GM12878 (cell line): ENCODE measurements around the gene PTPN2. TPM values are rescaled to one million over a fixed set of nuclear protein-coding genes. Genes with fewer than 3 reads are reported as not detected.

Source experiments
- BACH1 ChIP-seq: fragments of 450-650 bp; IDR thresholded peaks from 2 replicates; pipeline ENCODE4 v1.6.1; 2017; ENCODE audit warnings: mild to moderate bottlenecking, borderline replicate concordance
- CHD2 ChIP-seq: IDR thresholded peaks from 2 replicates; pipeline ENCODE4 v1.6.1; 2011; ENCODE audit warnings: low read depth, low read length, improper control_type of control experiment, borderline replicate concordance
- CREB1 ChIP-seq: IDR thresholded peaks from 2 replicates; pipeline ENCODE4 v1.6.1; 2012; ENCODE audit warnings: low read depth, mild to moderate bottlenecking, inconsistent platforms
- E4F1 ChIP-seq: fragments of 450-650 bp; IDR thresholded peaks from 2 replicates; pipeline ENCODE4 v1.6.1; 2018; ENCODE audit warnings: borderline replicate concordance, mild to moderate bottlenecking; ENCODE audit not compliant: partially characterized antibody
- EGR1 ChIP-seq, 2 experiments: IDR thresholded peaks; 1 replicate in 1 of 2; 2 replicates in 1 of 2; pipeline ENCODE4 v1.6.1; 2011 to 2012; ENCODE audit warnings: low read depth in 2 of 2, low read length in 2 of 2, borderline replicate concordance in 1 of 2, mild to moderate bottlenecking in 1 of 2, moderate library complexity in 1 of 2
- IRF4 ChIP-seq: IDR thresholded peaks from 2 replicates; pipeline ENCODE4 v1.6.1; 2011; ENCODE audit warnings: low read depth, low read length
- JUND ChIP-seq: IDR thresholded peaks from 2 replicates; pipeline ENCODE4 v1.6.1; 2012; ENCODE audit warnings: low read depth, mild to moderate bottlenecking, low read length, improper control_type of control experiment, moderate library complexity
- MEF2A ChIP-seq: IDR thresholded peaks from 2 replicates; pipeline ENCODE4 v1.6.1; 2011; ENCODE audit warnings: low read depth, mild to moderate bottlenecking, low read length, moderate library complexity; ENCODE audit not compliant: insufficient read depth
- MTA2 ChIP-seq: fragments of 450-650 bp; IDR thresholded peaks from 2 replicates; pipeline ENCODE4 v1.6.1; 2016; ENCODE audit warnings: low read depth, mild to moderate bottlenecking, moderate library complexity
- PKNOX1 ChIP-seq: fragments of 450-650 bp; IDR thresholded peaks from 2 replicates; pipeline ENCODE4 v1.6.1; 2016; ENCODE audit warnings: mild to moderate bottlenecking
- POLR2A ChIP-seq: IDR thresholded peaks from 2 replicates; pipeline ENCODE4 v1.6.1; 2011; ENCODE audit warnings: low read depth, mild to moderate bottlenecking, low read length
- SRF ChIP-seq, 2 experiments: IDR thresholded peaks; 2 replicates each; pipeline ENCODE4 v1.6.1; 2011; ENCODE audit warnings: low read depth in 2 of 2, low read length in 2 of 2, mild to moderate bottlenecking in 1 of 2, moderate library complexity in 1 of 2
- TBL1XR1 ChIP-seq: IDR thresholded peaks from 2 replicates; pipeline ENCODE4 v1.6.1; 2012; ENCODE audit warnings: low read depth, low read length, improper control_type of control experiment
- TCF3 ChIP-seq: IDR thresholded peaks from 2 replicates; pipeline ENCODE4 v1.6.1; 2012; ENCODE audit warnings: low read depth, mild to moderate bottlenecking, low read length, borderline replicate concordance; ENCODE audit not compliant: insufficient read depth
- YY1 ChIP-seq: IDR thresholded peaks from 2 replicates; pipeline ENCODE4 v1.6.1; 2011; ENCODE audit warnings: low read depth, mild to moderate bottlenecking, low read length
- polyA plus RNA-seq, 11 experiments: library from polyadenylated mRNA; depleted of rRNA in 4 of 11; unstranded in 6 of 11; stranded (reverse) in 5 of 11; fragments of >200 nt; fragmentation: Nextera tagmentation in 4 of 11; fragmentation: Illumina TruSeq in 1 of 11; extraction: Ambion mirVana in 4 of 11; extraction: Trizol in 1 of 11; gene quantifications; 1 replicate in 1 of 11; 2 replicates in 10 of 11; pipeline versions ENCODE4 v1.2.1 to v1.2.3, GENCODE V29; 2011 to 2016; ENCODE audit warnings: inconsistent platforms in 2 of 11, missing spikeins in 2 of 11, low read depth in 1 of 11
- total RNA-seq, 4 experiments: library from RNA; depleted of rRNA in 3 of 4; stranded (reverse); fragments of >200 nt in 3 of 4; fragmentation: Illumina TruSeq in 1 of 4; extraction: Trizol in 1 of 4; gene quantifications; 2 replicates each; pipeline versions ENCODE4 v1.2.1 to v1.2.3, GENCODE V29; 2013 to 2021

PTPN2 gene
- total and polyA plus RNA-seq, 10 of the 15 experiments (the other 5 are each of a cell fraction or from before 2014, with no cell fraction given) = 46.5 to 86.7 (median 64.6) TPM

GRCh38 chr18:12883684-12884405 lies at the start of gene PTPN2 (continued):
- 0 out of 2 replicates have a peak, but pooled peaks have one; percentile 41 for TF ChIP-seq MEF2A
- TF ChIP-seq EGR1 (IDR thresholded peaks at IDR 0.05; ENCODE audit: borderline replicate concordance in 1 of 2, low read depth in 2 of 2, low read length in 2 of 2) = peak in 1 of 2 experiments; percentile 39; a peak in 1 of 3 replicates
- TF ChIP-seq CHD2 = peak; percentile 83; the same call in 1 of the 2 replicates
- TF ChIP-seq E4F1 = peak; percentile 29
- peak; percentile 70 for TF ChIP-seq CREB1
- no peak for TF ChIP-seq MTA2
- TF ChIP-seq JUND = no peak
- TF ChIP-seq POLR2A = peak; percentile 98
- peak; percentile 69; the same call in 1 of the 2 replicates for TF ChIP-seq YY1
- TF ChIP-seq TBL1XR1 = 0 out of 2 replicates have a peak, but pooled peaks have one; percentile 22
- TF ChIP-seq IRF4 = 0 out of 2 replicates have a peak, but pooled peaks have one; percentile 34
- TF ChIP-seq BACH1 = peak; percentile 95
- TF ChIP-seq SRF (IDR thresholded peaks at IDR 0.05; ENCODE audit: low read depth in 2 of 2, low read length in 2 of 2) = no peak
- TF ChIP-seq TCF3 = no peak
- peak; percentile 48; the same call in 1 of the 2 replicates for TF ChIP-seq PKNOX1
